ENCODE results near the gene RELL2.

DNA sequence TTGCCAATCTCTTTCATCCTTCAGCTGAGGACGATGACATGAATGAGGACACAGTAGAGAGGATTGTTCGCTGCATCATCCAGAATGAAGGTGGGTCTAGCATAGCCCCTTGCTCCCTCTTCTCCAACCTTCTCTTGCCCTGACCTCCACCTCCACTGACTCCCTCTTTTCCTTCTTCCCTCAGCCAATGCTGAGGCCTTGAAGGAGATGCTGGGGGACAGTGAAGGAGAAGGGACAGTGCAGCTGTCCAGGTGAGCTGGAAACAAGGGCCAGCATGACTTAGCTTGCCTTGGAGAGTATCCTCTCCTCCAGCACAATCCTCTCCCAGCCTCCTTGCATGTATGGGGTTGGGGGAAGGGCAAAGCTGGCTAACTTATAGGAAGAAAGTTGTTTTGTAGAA, 2.0 kb downstream of the RELL2 start:
- TF ChIP-seq, protein P1, sequence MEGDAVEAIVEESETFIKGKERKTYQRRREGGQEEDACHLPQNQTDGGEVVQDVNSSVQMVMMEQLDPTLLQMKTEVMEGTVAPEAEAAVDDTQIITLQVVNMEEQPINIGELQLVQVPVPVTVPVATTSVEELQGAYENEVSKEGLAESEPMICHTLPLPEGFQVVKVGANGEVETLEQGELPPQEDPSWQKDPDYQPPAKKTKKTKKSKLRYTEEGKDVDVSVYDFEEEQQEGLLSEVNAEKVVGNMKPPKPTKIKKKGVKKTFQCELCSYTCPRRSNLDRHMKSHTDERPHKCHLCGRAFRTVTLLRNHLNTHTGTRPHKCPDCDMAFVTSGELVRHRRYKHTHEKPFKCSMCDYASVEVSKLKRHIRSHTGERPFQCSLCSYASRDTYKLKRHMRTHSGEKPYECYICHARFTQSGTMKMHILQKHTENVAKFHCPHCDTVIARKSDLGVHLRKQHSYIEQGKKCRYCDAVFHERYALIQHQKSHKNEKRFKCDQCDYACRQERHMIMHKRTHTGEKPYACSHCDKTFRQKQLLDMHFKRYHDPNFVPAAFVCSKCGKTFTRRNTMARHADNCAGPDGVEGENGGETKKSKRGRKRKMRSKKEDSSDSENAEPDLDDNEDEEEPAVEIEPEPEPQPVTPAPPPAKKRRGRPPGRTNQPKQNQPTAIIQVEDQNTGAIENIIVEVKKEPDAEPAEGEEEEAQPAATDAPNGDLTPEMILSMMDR (conservative IDR thresholded peaks at IDR 0.05; ENCODE audit: low read length): no peak
- no peak for TF ChIP-seq EZH2phosphoT487 (IDR thresholded peaks at IDR 0.05; ENCODE audit: borderline replicate concordance, low read depth, low read length)

Measured in OCI-LY7 (cell line).